CD1c-positive myeloid dendritic cell (primary cell): ENCODE results near the gene CCDC57.

ENCODE experiments used
- DNase-seq: peaks from one replicate; pipeline ENCODE4 v3.0.0-alpha.2; 2016; ENCODE audit errors: extremely low spot score

The CCDC57 gene

DNA sequence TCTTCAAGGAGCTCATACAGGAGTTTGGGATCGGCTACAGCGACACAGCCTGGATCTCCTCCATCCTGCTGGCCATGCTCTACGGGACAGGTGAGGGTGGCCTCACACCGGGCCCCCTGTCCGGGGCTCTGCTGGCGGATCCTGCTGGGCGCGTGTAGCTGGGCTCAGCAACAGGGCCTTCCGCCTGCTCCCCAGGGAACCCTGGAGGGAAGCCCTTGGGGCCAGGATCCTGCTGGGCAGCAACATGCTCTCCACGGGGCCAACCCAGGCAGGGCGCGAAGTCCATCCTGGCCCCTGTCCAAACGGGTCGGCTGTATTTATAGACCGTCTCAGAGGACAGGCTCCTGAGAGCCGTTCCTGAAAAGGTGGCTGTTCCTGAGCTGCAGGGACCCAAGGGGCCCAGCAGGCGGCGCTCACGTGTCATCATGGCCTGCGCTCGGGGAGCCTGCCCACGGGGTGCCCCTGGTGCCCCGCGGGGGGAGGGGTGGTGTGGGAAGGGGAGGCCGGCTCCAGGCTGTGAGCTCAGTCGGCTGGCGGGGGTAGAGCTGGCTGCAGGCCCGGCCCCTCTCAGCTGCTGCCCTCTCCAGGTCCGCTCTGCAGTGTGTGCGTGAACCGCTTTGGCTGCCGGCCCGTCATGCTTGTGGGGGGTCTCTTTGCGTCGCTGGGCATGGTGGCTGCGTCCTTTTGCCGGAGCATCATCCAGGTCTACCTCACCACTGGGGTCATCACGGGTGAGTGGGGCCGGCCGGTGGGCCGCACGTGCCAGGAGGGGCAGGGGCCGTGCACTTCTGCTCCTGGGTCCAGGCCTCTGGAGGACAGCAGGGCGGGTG, 23.7 kb upstream of the CCDC57 start:
- peak; percentile 79 for DNase-seq

DNA sequence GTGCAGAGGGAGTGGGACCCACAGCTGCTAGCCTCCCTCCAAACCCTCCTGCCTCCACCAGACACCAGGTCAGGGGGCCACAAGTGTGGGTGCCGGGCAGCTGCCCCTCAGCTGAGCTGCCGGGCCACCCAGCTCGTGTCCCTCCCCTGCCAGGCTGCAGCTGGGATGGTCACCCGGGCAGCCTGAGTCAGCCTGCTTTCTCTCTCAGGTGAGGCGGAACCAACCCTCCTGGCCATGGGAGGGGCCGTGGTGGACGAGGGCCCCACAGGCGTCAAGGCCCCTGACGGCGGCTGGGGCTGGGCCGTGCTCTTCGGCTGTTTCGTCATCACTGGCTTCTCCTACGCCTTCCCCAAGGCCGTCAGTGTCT, 23.1 kb upstream of the CCDC57 start:
- peak; percentile 38 for DNase-seq

DNA sequence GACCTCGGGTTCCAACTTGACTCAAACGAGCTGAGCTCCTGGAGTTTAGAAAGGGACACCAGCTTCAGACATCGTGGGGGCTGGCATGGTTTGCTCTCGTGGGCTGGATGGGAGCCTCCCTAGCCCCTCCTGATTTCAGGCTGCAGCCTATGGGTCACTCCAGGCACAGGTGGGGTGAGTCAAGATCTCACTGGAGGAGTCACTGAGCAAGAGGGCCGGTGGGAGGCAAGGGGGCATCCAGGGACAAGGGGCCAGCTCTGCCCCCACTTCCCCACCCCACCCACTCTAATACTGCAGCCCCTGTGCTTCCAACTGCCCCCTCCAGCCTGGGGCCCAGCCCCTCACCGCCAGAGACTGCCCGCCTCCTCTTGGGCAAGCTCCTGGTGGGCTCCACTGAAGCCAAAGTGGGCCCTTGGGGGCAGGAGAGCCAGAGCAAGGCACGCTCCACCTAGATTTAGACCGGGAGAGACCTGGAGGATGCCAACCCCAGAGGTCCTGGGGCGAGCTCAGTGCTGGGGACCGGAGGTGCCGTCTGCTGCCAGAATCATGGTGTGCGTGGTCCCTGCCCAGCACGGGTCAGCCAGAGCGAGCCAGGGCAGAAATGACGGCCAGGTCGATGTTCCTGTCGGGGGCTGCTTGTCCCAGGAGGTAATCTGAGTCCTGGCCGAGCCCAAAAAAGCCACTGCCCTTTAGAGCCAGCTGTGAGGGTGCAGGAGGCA, 22.6 kb upstream of the CCDC57 start:
- no peak for DNase-seq

DNA sequence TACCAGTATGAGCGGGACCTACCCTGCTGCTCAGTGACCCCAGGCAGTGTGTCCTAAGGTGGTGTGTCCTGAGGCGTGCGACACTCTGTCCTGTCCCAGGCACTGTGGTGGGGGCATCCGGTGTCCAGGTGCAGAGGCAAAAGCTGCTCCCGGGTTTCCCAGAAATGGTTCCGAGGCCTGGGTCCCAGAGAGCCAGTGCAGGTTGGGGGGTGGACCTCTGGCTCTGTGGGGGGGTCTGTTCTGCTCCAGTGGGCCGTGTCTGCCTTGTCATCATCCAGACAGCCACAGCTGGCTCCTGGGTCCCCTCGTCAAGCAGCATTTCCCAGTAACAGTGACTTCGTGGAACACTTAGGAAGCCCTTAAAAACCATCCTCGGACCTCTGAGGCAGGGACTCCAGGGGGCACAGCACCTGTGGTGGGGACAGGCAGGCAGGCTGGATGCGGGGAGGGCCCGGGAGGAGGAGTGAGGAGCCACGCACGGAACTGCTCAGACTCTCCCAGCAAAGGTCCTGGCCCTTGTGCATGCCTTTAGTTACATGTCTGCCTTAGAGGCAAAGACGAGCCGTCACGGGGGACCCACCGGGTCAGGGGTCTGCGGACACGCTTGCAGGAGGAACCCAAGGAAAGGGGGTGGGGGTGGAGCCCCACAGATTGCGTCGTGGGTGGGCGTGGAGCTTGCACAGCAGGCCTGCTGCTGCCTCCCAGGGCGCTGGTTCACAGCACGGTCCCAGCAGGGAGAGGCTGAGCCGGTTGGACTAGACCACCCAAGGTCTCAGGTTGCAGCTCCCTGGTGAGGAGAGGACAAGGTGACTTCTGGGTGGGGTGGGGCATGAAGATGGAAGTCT, 21.8 kb upstream of the CCDC57 start:
- DNase-seq = no peak

DNA sequence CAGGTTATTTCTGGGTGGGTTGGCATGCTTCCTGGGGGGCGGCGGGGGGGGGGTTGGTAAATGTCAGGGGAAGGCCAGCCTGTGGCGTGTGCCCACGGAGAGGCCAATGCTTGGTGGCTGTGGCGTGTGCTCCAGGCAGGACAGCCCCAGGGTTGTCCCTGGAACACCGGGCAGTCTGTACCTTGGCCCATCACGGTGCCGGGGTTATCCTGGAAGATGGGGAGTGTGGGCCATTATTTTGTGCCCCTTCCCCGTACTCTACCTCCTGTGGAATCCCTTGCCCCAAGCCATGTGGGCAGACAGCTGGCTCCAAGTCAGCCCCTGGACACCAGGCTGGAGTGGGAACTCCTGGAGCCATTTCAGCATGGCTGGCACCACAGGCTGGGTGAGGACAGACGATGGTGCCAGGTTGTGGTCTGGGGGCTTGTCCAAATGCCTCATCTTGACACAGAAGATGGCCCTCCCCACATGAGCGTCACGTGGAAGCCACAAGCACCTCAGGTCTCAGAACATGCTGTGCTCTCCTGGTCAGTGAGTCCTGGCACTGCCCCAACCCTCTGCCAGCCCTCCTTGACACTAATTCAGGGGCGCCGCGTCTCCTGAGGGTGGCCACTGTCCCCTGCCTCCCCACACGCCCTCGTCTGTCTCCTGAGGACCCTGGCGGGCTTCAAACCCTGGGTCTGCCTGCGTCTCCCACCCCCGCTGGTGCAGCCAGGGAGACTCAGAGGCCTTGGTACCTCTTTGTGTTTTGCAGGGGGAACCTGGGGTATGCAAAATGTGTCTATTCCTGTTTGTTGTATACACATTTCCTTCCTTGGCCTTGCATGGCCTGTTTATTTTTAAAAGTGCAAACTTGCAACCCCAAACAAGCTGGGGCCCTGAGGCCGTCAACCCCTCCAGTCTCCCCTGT, 20.5 kb upstream of the CCDC57 start:
- DNase-seq = no peak

DNA sequence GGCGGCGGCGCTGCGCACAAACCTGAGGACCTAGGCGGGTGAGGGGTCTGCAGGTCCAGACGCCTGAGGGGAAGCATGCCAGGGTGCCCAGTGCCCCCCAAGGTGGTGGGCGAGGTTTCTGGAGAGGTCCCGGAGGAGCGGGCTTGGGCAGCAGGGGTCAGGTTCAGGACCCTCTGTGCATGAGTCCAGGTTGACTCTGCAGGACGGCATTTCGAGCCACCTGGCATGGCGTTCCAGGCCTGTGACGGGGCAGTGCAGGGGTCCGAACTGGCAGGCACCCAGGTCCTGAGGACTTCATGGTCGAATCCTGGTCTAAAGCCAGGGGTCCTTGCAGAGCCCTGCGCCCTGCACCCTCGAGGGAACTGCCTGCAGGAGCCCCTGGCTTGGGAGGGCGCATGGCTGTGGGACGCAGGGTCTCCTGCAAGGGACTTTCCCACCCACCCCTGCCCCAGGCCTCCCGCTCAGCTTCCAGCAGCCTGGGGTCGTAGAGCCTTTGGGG, 19.7 kb upstream of the CCDC57 start:
- no peak for DNase-seq

DNA sequence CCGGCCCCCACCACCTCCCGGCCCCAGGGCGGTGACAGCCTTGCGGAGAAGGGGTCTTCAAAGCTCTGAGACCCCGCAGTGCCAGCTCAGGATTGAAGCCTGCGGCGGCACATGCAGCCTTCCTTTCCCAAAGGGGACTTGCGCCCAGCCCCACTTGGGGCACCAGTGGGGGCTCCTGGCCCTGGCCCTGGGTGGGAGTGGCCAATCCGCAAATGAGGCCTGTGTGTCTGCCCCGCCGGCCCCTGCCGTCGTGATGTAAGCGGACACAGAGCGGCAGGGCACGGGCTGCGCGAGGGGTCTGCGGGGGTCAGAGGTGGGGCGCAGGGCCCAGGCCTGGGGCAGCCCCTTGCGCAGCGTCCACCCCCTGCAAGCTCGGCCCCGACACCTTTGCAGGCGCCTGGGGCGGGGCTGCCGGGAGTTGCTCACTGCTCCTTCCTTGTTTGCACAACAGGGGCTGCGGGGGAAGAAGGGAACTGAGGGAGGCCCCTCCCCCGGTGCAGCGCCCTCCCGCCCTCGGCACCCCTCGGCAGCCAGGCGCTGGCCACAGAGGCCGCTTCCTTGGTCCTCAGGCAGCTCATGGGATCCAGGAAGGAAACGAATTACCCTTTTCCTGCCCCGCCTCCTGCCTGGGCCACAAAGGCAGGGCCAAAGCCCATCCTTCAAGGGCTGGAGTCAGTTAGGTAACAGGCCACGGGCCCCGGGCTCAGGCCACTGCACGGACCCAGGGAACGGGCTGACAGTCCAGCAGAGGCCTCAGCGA, 19.1 kb upstream of the CCDC57 start:
- peak; percentile 87 for DNase-seq

DNA sequence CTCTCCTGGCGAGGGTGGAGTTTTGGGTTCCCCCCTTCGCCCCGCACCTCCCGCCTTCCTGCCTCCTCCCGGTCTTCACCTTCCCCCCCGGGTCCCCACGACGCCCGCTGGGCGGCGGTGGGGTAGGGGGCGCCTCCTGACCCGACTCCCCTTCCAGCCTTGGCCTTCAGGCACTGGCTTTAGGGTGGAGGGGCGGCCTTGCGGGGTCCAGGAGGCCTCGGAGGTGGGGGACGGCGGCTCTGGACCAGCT, 18.6 kb upstream of the CCDC57 start:
- no peak for DNase-seq

DNA sequence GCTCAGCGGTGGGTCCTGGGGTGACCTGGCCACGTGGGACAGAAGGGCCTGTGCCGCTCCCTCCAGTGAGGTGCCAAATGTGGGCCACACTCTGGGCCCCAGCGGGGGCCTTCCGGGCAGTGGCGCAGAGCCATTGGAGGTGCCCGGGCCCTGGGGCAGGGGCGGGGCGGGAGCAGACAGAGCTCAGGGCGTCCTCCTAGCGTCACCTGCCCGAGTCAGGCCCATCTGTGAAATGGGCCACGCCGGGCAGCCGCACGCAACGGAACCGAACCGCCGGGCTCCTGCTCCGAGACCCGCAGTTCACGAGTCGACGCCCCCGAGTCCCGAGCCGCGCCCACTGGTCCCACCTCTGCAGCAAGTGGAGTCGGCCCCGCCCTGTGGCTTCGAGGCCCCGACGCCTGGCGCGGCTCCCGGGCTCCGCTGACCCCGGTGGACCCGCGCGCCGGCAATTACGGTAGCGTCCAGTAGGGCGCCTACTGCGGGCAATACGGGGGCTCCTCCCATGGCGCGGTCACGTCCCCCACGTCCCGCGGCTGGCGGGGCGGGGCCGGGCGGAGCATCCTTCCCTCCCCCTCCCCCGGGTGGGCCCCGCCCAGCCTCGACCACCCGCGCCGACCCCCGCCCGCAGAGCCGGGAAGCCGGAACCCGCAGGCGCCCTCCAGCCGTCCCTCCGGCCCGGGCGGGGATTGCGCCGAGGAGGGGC, 18.1 kb upstream of the CCDC57 start:
- DNase-seq = peak; percentile 83

DNA sequence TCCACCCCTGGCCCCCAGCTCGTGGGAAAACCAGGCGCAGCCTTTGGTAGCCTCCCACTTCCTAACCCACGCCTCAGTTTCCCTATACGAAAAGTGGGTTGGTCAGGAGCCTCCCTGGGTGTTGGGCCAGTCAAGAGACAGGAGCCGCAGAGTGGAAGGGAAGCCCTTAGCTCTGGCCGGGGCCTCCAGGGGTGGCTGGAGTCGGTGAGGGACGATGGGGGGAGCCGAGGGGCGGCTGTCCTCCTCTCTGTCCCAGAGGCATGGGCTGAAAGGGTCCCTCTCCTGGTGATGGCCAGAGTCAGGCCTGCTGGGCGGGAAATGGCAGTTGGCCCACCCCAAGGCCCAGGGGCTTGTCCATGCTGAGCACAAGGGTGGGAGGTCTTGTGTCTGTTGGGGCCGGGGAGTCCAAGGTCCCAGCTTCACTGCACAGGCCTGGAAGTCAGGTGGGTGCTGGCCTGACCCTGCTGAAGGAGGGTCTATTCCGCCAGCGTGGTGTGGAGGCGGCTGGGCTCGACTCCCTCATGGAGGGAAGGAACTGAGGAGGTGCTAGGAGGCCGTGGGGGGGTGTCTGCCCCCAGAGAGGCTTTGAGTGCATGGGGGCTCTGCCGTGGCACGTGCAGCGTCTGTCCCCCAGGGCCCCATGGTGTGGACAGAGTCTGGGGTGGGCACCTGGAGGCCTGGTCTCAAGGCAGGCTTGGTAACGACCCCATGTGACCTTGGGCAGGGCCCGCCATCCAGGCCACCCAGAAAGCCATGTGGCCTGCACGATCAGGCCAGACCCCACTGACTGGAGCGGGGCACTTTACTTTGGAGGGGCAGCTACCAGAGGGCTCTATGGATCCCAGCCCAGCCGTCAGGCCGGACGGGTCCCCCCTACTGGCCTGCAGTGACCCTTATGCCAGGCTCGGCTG, 17.3 kb upstream of the CCDC57 start:
- DNase-seq = no peak

DNA sequence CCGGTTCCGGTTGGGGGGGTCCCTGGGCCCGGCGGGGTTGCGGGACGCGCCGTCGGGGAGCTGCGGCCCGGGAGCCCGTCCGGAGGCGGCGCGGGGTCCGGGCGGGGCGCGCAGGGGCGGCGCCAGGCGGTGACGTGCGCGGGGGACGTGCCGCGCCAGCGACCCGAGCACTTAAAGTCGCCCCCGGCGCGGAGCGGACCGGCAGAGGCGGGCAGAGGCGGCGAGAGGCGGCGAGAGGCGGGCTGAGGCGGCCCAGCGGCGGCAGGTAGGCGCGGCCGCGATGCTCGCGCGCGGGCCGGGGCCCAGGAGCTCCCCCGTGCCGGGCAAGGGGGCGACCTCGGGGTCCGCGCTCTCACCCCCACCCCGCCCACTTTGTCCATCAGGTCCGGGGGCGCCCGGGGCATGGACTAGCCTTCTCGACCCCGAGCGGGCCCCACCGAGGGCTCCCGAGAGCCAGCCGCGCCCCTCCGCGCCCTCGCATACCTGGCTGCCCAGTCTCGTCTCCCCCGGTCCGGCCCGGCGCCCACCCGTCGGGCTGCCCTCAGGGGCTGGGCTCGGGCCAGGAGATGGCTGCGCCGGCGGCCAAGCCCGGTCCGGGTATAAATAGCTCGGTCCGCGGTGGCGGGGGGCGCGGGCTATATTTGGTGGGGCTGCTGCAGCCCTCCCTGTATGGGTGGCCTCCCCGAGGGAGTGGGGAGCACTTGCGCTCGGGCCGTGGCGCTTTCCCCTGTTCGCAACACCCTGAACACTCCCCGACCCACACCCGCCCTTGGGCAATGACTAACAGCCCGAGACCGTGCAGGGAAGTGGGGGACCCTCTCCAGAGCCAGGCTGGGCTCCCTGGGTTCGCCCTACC, 16.4 kb upstream of the CCDC57 start, which contains the start of gene SLC16A3:
SLC16A3 (plus strand) TSS at position 201 of the 856 bp plus-strand sequence. CDS start 6,967 bp downstream, outside the sequence.
- peak; percentile 72 for DNase-seq

DNA sequence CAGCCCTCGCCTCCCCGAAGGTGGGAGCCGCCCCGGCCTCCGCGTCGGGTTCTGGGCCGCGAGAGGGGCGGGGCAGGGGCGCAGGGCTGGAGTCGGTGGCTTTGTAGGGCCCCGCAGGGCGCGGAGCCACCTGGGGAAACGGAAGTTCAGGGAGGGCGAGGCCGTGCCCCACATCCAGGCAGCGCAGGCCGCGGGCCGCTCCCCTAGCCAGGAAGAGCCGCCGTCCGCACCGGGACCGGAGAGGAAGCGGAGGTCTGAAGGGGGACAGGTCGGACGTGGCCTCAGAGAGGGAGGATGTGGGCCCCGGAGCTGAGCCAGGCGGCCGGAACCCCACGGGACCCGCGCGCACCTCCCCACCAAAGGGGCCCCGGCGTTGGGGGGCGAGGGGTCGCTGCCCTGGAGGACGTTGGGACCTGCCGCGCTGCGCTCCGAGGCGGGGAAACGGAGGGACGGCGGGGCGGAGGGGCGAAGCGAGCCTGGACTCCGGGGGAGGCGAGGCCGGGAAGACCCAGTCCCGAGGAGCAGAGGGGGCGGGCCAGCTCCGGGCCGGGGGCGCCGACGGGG, 15.7 kb upstream of the CCDC57 start:
- DNase-seq = peak; percentile 81

DNA sequence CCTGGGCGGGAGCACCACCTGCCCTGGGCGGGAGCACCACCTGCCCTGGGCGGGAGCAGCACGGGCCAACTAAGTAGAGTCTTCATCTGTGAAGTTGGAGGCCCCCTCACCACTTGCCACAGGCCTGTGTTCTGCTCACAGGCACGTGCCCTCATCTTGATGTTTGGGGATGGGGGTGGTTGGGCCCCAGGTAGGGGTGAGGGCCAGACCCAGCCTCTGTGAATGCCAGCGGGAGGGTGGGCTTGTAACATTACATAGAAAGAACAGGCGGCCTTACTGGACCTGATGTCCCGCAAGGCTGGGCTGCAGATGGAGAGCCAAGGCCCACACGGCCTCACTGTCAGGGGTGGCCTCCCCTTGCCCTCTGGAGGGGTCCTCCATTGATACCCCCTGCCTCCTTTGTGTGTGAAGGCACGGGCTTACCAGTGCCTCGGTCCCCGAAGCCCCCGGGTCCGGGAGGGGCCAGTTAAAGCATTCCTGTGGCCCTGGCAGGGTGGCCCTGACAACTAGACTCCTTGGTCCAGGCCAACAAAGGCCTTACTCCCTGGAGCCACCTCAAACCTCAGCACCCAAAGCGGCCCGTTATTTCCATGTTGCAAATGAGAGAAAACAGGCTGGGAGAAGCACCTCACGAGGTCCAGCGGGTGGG, 15.1 kb upstream of the CCDC57 start:
- DNase-seq = no peak

DNA sequence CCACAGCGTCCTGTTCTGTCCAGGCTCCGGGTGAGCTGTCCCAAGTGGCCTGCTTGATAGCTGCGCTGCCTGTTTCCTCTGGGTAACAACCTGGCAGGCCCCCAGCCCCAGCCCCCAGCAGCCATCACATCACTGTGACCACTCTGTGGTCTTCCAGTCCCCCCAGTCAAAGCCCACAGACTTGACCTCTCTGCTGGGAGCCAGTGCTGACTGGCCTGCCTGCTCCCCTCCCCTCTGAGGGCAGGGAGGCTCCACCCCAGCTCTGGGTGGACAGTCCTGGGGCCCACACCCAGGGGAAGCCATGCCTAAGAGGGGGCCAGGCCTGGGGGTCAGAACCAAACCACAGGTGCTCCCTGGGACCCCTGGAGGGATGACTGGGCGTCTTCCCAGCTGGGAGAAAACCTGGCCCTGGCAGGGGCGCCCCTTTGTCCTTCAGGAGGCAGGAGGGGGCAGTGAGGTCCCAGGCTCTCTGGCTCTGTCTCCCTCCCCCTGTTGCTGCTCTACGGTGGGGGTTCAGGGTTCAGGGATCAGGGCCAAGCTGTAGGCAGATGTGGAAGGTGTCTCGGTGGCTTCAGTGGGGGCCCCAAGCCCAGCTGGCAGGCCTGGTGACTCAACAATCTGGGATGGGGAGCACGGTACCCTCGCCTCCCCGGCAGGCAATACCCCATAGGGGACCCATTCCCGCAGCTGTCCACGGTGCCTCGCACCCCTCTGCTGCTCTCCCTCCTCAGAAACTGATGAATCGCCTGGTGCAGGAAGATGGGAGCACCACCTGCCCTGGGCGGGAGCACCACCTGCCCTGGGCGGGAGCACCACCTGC, 14.4 kb upstream of the CCDC57 start:
- DNase-seq = no peak

DNA sequence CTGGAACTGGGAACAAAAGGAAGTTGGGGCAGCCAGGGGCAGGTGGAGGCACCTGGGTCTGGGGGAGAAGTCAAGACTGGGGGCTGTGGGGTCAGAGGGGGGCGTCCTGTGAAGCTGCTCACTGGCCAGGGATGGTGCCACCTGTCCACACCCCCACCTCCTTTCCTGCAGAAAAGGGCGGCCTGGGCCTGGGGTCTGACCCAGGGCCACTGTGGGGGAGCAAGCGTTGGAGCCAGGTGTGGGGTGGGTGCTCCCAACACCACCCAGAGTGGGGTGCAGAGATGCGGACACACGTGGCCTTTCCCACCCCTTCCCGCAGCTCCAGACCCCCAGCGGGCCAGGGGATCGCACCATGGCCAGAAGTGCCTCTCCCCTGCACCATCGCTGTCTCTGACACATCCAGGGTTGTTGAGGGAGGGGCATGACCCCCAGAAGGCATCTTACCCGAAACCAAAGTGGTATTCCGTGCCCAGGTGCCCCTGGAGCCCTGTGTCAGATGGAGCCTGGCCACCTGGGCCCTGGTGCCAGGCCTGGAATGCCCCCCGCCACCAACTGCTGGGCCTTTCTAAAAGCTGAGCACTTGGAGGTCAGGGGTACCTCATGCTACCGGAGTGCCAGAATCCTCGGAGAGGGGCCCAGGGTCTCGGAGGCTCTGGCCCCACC, 13.6 kb upstream of the CCDC57 start:
- no peak for DNase-seq
